RWPE2 (cell line): Measurements from ENCODE around the gene FRMD6.

Experiments
- ATAC-seq: fragments of 200-7000 bp; cut with Tn5 transposase; 3 replicates; pipeline ENCODE4 v1.9.1; 2021; ENCODE audit warnings: low read depth
- DNase-seq: peaks from one replicate; pipeline ENCODE4 v3.0.0-alpha.2; 2020; ENCODE audit warnings: low spot score
- H3K27ac ChIP-seq: fragments of 450-650 bp; 2 replicates; pipeline ENCODE4 v1.5.1; 2017; ENCODE audit warnings: mild to moderate bottlenecking; ENCODE audit not compliant: poor library complexity, severe bottlenecking
- H3K27me3 ChIP-seq: fragments of 250-450 bp; sonication (Bioruptor Pico); 2 replicates; pipeline ENCODE4 v1.5.1; 2021; ENCODE audit warnings: mild to moderate bottlenecking, moderate library complexity; ENCODE audit not compliant: insufficient read depth, poor library complexity, severe bottlenecking
- H3K36me3 ChIP-seq: fragments of 250-450 bp; sonication (Bioruptor Pico); 2 replicates; pipeline ENCODE4 v1.5.1; 2020; ENCODE audit warnings: low read depth, mild to moderate bottlenecking, moderate library complexity
- H3K4me1 ChIP-seq: fragments of 250-450 bp; sonication (Bioruptor Pico); 2 replicates; pipeline ENCODE4 v1.5.1; 2021; ENCODE audit warnings: mild to moderate bottlenecking, moderate library complexity; ENCODE audit not compliant: insufficient read depth, poor library complexity, severe bottlenecking
- H3K4me3 ChIP-seq: fragments of 250-450 bp; sonication (Bioruptor Pico); 2 replicates; pipeline ENCODE4 v1.5.1; 2021; ENCODE audit warnings: mild to moderate bottlenecking, moderate library complexity; ENCODE audit not compliant: severe bottlenecking
- H3K9me3 ChIP-seq: fragments of 250-450 bp; sonication (Bioruptor Pico); 2 replicates; pipeline ENCODE4 v1.5.1; 2021; ENCODE audit warnings: mild to moderate bottlenecking, moderate library complexity; ENCODE audit not compliant: severe bottlenecking
- CTCF ChIP-seq: fragments of 450-650 bp; IDR thresholded peaks from one replicate; pipeline ENCODE4 v1.5.1; 2017; ENCODE audit warnings: mild to moderate bottlenecking, moderate library complexity; ENCODE audit not compliant: poor library complexity, severe bottlenecking

FRMD6 gene

GRCh38 chr14:51677738-51678137, 26.0 kb downstream of the FRMD6 start:
- no peak for DNase-seq
- Histone ChIP-seq H3K27ac (peak overlapping the region; percentile 72), H3K9me3 (no peaks in the 10 kb centered on the region), H3K4me3 (no peak overlapping the region), H3K4me1 (peaks cover 60% of the 10 kb centered on the region), H3K27me3 (no peaks in the 10 kb centered on the region), H3K36me3 (peaks cover 54% of the 10 kb centered on the region)
- no peak for ATAC-seq
- no peak for TF ChIP-seq CTCF

DNA sequence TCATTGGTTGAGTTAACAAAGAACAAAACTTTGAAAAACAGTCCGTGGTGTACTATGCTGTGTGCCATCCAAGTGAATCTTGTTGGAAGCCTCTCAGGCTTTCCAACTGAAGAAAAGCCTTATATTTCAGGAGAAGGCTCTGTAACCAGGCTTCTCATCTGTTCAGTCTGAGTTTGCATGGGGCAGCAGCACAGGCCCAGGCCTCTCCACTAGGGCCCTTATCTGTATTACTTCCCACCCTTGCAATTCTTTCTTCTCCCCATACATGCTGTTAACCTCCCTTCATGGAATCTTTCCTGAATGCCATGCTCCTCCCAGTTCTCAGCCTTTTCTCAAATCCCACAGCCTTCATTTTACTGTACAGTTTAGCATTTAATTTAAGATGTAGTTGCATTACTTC, 28.3 kb downstream of the FRMD6 start:
- TF ChIP-seq CTCF = no peak
- H3K9me3 ChIP-seq = no peaks in the 10 kb centered on the region
- H3K27ac ChIP-seq = peak overlapping the region; percentile 18
- H3K36me3 ChIP-seq = peaks cover 57% of the 10 kb centered on the region
- H3K4me3 ChIP-seq = no peak overlapping the region
- ATAC-seq = no peak
- H3K27me3 ChIP-seq = no peaks in the 10 kb centered on the region
- peaks cover 39% of the 10 kb centered on the region for H3K4me1 ChIP-seq
- DNase-seq = no peak

- Histone ChIP-seq H3K9me3 (no peaks in the 10 kb centered on the region), H3K27me3 (no peaks in the 10 kb centered on the region), H3K27ac (no peak overlapping the region), H3K36me3 (peaks cover 47% of the 10 kb centered on the region), H3K4me3 (no peak overlapping the region), H3K4me1 (peaks cover 33% of the 10 kb centered on the region)
- TF ChIP-seq CTCF = no peak
- ATAC-seq (no peak), DNase-seq (no peak)
Observed at GRCh38 chr14:51681411-51681810, 29.7 kb downstream of the FRMD6 start.

GRCh38 chr14:51682411-51682810, 30.7 kb downstream of the FRMD6 start:
- H3K27ac ChIP-seq = no peak overlapping the region
- no peaks in the 10 kb centered on the region for H3K9me3 ChIP-seq
- H3K36me3 ChIP-seq = peaks cover 43% of the 10 kb centered on the region
- peaks cover 28% of the 10 kb centered on the region for H3K4me1 ChIP-seq
- no peak for TF ChIP-seq CTCF
- no peaks in the 10 kb centered on the region for H3K27me3 ChIP-seq
- H3K4me3 ChIP-seq = no peak overlapping the region
- DNase-seq = no peak
- no peak for ATAC-seq

DNA sequence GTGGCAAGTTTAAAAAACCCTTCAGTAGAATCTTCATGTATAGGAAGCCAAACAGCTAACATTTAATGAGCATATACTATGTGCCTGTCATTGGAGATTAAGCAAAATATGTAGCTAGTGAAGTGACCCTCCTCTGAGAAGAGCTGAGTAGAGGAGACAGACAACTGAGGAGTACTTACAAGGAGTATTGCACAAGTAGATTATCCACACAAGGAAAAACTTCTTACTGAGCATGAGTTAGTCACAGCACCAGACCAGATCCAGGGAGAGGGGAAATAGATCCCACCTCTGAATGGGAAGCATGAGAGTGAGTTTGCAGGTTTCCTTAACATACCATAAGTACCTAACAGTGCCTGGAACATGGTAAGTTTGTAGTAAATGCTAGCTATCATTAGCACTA, 33.0 kb downstream of the FRMD6 start:
- TF ChIP-seq CTCF = no peak
- DNase-seq = no peak
- ATAC-seq = 0 out of 3 replicates have a peak, but pooled peaks have one; percentile 13
- Histone ChIP-seq H3K36me3 (peaks cover 50% of the 10 kb centered on the region), H3K4me1 (peaks cover 41% of the 10 kb centered on the region), H3K27me3 (no peaks in the 10 kb centered on the region), H3K9me3 (no peaks in the 10 kb centered on the region), H3K4me3 (no peak overlapping the region), H3K27ac (peak overlapping the region; percentile 1)
